ENCODE results near the gene R3HDM4. TPM values are rescaled to one million over a fixed set of nuclear protein-coding genes. Genes with fewer than 3 reads are reported as not detected.

The R3HDM4 gene
- total and polyA plus RNA-seq, 4 donors, result 14.1 to 72.4 (median 20.2) TPM

DNA sequence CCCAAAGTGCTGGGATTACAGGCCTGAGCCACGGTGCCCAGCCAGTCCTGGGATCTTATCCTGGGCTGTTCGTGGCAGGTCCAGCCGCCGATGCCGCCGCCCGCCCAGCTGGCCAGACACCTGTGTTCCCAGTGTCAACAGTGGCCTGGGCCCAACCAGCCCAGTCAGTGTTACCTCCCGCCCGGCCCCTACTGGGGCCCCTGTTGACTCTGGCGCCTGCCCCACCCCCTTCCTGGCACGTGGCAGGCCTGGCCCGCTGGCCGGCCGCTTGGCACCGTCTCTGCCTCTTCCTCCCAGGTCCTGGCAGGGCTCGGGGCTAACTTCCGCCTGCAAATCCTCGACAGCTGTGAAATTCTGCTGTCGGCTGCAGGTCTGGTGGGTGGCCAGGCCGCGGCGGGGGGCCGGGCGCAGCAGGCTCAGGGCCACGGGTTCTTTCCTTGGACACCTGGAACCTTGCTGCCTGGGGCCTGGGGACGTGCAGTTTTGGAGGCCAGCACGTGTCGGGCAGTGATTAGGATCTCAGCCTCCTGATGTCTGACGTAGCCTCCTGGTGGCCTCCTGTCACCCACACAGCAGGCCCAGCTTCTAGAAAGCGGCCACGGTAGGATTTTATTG lies 22.0 kb upstream of the R3HDM4 start:
- TF ChIP-seq HNF4A (conservative IDR thresholded peaks at IDR 0.05) (peak in 1 of 2 donors; percentile 73), FOXA1 (IDR thresholded peaks at IDR 0.05) (peak; percentile 97), SP1 (IDR thresholded peaks at IDR 0.05) (peak; percentile 84), RAD21 (IDR thresholded peaks at IDR 0.05) (peak; percentile 39 to 41), RXRA (IDR thresholded peaks at IDR 0.05) (peak; percentile 75 to 91), HNF4G (IDR thresholded peaks at IDR 0.05) (no peak), JUND (IDR thresholded peaks at IDR 0.05) (peak in 1 of 2 donors; percentile 83), NR2F2 (IDR thresholded peaks at IDR 0.05) (no peak), EGR1 (IDR thresholded peaks at IDR 0.05; ENCODE audit: low read depth in 2 of 2) (peak; percentile 70 to 97), GABPA (IDR thresholded peaks at IDR 0.05 in 1 of 2, conservative IDR thresholded peaks at IDR 0.05 in 1 of 2) (peak in 1 of 2 donors; percentile 80), YY1 (IDR thresholded peaks at IDR 0.05) (peak; percentile 80), FOXA2 (IDR thresholded peaks at IDR 0.05) (peak; percentile 97), TAF1 (conservative IDR thresholded peaks at IDR 0.05) (no peak)
- TF ChIP-seq, protein P1, sequence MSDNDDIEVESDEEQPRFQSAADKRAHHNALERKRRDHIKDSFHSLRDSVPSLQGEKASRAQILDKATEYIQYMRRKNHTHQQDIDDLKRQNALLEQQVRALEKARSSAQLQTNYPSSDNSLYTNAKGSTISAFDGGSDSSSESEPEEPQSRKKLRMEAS (IDR thresholded peaks at IDR 0.05), result peak; percentile 98
- TF ChIP-seq, protein P2, sequence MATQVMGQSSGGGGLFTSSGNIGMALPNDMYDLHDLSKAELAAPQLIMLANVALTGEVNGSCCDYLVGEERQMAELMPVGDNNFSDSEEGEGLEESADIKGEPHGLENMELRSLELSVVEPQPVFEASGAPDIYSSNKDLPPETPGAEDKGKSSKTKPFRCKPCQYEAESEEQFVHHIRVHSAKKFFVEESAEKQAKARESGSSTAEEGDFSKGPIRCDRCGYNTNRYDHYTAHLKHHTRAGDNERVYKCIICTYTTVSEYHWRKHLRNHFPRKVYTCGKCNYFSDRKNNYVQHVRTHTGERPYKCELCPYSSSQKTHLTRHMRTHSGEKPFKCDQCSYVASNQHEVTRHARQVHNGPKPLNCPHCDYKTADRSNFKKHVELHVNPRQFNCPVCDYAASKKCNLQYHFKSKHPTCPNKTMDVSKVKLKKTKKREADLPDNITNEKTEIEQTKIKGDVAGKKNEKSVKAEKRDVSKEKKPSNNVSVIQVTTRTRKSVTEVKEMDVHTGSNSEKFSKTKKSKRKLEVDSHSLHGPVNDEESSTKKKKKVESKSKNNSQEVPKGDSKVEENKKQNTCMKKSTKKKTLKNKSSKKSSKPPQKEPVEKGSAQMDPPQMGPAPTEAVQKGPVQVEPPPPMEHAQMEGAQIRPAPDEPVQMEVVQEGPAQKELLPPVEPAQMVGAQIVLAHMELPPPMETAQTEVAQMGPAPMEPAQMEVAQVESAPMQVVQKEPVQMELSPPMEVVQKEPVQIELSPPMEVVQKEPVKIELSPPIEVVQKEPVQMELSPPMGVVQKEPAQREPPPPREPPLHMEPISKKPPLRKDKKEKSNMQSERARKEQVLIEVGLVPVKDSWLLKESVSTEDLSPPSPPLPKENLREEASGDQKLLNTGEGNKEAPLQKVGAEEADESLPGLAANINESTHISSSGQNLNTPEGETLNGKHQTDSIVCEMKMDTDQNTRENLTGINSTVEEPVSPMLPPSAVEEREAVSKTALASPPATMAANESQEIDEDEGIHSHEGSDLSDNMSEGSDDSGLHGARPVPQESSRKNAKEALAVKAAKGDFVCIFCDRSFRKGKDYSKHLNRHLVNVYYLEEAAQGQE (IDR thresholded peaks at IDR 0.05), result peak; percentile 79
- TF ChIP-seq, protein P3, sequence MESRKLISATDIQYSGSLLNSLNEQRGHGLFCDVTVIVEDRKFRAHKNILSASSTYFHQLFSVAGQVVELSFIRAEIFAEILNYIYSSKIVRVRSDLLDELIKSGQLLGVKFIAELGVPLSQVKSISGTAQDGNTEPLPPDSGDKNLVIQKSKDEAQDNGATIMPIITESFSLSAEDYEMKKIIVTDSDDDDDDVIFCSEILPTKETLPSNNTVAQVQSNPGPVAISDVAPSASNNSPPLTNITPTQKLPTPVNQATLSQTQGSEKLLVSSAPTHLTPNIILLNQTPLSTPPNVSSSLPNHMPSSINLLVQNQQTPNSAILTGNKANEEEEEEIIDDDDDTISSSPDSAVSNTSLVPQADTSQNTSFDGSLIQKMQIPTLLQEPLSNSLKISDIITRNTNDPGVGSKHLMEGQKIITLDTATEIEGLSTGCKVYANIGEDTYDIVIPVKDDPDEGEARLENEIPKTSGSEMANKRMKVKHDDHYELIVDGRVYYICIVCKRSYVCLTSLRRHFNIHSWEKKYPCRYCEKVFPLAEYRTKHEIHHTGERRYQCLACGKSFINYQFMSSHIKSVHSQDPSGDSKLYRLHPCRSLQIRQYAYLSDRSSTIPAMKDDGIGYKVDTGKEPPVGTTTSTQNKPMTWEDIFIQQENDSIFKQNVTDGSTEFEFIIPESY (IDR thresholded peaks at IDR 0.05), result no peak
- TF ChIP-seq, protein P4, sequence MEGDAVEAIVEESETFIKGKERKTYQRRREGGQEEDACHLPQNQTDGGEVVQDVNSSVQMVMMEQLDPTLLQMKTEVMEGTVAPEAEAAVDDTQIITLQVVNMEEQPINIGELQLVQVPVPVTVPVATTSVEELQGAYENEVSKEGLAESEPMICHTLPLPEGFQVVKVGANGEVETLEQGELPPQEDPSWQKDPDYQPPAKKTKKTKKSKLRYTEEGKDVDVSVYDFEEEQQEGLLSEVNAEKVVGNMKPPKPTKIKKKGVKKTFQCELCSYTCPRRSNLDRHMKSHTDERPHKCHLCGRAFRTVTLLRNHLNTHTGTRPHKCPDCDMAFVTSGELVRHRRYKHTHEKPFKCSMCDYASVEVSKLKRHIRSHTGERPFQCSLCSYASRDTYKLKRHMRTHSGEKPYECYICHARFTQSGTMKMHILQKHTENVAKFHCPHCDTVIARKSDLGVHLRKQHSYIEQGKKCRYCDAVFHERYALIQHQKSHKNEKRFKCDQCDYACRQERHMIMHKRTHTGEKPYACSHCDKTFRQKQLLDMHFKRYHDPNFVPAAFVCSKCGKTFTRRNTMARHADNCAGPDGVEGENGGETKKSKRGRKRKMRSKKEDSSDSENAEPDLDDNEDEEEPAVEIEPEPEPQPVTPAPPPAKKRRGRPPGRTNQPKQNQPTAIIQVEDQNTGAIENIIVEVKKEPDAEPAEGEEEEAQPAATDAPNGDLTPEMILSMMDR (IDR thresholded peaks at IDR 0.05; ENCODE audit: low read depth, low read length, missing input control), result no peak
- TF ChIP-seq, protein P5, sequence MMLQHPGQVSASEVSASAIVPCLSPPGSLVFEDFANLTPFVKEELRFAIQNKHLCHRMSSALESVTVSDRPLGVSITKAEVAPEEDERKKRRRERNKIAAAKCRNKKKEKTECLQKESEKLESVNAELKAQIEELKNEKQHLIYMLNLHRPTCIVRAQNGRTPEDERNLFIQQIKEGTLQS (IDR thresholded peaks at IDR 0.05), result no peak
- no peaks in the 10 kb centered on the region for H3K36me3 ChIP-seq (ENCODE audit: control insufficient read depth in 4 of 4, insufficient read depth in 3 of 4, low read depth in 1 of 4, low read length in 3 of 4)
- H3K27me3 ChIP-seq (ENCODE audit: control insufficient read depth in 4 of 4, insufficient read depth in 4 of 4, low read length in 3 of 4), result no peaks in the 10 kb centered on the region
- H3K27ac ChIP-seq (ENCODE audit: low read depth in 1 of 2, low read length in 2 of 2), result peak overlapping the region; percentile 35 to 41
- 9% methylated on average over 31 of the region's 31 CpGs for WGBS
- no peaks in the 10 kb centered on the region for H3K9me3 ChIP-seq (ENCODE audit: control insufficient read depth in 4 of 4, low read length in 3 of 4)
- no peak for DNase-seq (ENCODE audit: low spot score)
- peaks cover 23 to 52% (median 31%) of the 10 kb centered on the region in 4 donors for H3K4me1 ChIP-seq (ENCODE audit: control insufficient read depth in 4 of 4, insufficient read depth in 4 of 4, low read length in 3 of 4)
- no peak overlapping the region for H3K9ac ChIP-seq (ENCODE audit: low read depth in 1 of 2, low read length in 2 of 2)
- no peak overlapping the region for H3K4me3 ChIP-seq (ENCODE audit: low read depth in 1 of 3, low read length in 3 of 3)

All from liver (tissue), 9 donors.